Measurements from ENCODE around the gene SPTBN5.
"Not testable (repeated sequence)": the region's sequence is repeated elsewhere in the genome, so short reads cannot be mapped to it uniquely, and the experiment has no call there.

Gene SPTBN5

DNA sequence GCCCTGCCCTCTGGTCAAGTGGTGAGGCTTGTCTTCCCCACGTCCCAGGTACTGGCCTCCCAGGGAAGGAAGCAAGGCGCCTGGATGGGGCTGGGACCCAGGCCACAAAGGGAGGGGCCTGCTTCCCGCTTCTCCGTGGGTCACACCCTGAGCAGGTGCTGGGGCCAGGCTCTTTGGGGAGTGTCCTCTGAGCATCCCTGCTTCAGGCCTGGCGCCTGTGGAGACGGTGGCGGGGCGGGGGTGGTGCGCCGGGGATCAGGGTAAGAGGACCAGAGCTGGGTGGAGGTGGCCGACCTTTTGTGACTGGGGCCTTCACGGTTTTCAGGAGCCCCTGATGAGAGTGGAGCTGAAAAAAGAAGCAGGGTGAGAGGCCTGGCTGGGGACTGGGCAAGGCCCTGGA, 51.6 kb downstream of the SPTBN5 start:
- no peak for FAIRE-seq

DNA sequence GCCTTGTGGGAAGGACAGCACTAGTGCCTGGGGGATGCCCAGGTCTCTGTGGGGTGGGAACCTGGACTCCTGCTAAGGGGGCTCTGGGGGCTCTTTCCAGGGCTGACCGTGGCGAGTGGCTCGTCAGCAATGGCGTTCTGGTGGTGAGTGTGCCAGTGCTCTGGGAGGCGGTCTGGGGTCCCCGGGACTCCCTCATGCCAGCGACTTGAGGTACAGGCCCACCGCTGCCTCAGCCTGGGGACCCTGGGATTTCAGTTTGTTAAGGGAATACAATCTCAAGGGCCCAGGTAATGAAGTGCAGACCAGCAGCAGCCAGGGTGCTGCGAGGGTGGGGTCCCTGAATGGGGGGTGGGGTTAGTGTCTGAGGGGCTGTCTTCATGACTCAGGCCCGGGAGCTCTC, 52.7 kb downstream of the SPTBN5 start:
- FAIRE-seq = no peak

DNA sequence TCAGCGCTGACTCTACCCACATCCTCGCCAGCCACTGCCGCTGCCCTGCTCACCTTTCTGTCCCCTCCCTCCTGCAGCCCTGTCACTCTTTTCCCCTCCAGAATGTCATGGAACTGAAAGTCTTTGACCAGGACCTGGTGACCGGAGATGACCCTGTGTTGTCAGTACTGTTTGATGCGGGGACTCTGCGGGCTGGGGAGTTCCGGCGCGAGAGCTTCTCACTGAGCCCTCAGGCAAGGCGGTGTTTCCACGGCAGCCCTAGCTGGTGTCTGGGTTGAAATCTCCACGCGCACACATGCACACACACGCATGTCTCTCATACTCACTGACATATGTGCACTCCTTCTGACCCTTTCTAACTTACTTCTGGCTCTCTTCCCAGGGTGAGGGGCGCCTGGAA, 53.2 kb downstream of the SPTBN5 start:
- FAIRE-seq = no peak

DNA sequence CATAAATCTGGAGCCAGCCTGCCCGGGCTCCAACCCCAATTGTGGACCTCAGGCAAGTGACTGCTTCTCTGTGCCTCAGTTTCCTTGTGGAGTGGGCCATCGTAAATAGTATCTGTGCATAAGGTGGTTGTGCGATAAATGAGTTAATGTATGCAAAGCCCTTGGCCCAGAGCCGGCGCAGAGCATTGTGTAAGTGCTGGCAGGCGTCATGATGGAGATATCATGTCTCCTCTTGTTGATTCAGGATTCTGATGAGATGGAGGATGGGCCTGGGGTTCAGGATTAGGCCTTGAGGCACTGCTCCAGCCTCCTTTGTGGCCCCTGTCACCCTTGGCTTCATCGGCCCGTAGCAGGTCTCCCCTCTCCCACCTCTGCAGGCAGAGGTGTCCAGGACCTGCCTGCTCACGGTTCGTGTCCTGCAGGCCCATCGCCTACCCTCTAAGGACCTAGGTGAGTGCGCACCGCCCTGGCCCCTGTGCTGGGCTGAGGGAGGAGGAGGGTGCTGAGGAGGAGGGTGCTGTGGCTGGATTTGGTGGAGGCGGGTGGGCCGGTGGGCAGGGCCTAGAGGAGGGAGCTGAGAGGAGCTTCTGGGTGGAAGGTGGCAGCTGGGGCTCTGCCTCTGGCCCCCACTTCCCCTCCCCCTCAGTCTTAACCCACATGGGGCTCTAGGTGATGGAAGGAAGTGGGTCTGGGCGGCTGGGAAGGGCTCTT, 53.9 kb downstream of the SPTBN5 start:
- FAIRE-seq = no peak

DNA sequence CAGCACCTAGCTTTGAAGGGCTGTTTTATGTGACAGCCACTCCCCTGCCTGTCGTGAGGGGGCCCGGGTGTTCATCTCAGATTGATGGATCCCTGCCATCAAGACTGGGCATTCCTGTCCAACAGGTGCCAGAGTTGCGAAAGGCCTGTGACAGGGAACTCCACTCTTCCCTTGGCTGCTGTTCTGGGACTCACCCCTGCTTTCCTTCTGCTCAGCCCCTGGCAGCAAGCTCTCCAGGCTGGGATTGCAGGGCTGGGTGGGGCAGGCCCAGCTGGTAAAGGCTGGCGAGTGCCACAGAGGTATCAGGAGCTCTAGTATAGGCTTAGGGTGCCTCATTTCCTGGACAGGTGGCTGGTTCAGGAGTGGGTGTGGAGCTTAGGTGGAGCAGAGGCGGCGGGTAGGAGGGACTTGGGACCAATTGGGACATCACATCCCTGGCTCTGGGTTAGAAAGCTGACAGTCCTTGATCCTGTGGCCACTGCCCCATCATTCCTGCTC, 55.4 kb downstream of the SPTBN5 start, which contains the start of gene PLA2G4B:
PLA2G4B (plus strand) TSS at position 448 of the 498 bp plus-strand sequence. CDS start 67 bp downstream, outside the sequence.
- no peak for FAIRE-seq

DNA sequence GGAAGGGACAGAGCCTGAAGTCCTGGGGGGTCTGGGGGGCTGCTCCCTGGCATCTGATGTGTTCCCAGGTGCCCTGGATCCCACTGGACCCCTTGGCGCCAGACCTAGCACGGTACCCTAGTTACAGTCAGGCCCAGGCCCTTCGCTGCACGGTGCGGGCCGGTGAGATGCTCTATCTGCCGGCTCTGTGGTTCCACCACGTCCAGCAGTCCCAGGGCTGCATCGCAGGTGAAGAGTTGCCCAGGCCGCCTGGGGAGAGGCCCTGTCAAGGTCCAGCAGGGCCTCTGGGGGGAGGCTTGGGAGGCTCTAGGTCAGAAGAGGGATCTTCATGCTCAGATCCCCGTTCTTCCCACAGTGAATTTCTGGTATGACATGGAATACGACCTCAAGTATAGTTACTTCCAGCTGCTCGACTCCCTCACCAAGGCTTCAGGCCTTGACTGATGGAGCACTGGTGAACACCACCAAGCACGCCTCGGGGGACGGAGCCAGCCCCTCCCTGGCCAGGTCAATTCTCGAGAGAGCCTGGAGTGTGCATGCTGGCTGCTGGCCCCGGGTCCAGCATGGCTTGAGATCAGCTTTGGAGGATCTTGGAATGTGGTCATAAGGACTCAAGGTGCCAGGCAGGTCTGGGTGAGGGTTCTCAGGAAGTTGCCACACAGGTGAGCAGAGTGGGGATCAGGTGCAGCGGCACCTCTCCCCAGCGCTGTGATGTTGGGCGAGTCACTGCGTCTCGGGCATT, 57.0 kb downstream of the SPTBN5 start:
- FAIRE-seq = no peak

DNA sequence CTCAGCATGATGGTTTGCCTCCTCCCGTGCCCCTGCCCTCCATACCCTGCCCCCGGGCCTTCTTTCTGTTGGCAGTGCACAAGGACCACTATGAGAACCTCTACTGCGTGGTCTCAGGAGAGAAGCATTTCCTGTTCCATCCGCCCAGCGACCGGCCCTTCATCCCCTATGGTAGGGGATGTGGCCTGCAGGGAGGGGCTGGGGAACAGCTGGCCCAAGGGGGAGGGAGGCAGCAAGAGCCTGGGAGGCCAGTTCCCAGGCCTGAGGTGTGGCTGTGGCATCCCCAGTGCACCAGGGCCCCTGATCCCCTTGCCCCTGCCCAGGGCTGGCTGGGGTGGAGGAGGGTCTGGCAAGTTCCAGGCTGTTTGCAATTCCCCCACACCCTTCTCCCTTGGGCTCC, 57.8 kb downstream of the SPTBN5 start:
- FAIRE-seq = no peak

DNA sequence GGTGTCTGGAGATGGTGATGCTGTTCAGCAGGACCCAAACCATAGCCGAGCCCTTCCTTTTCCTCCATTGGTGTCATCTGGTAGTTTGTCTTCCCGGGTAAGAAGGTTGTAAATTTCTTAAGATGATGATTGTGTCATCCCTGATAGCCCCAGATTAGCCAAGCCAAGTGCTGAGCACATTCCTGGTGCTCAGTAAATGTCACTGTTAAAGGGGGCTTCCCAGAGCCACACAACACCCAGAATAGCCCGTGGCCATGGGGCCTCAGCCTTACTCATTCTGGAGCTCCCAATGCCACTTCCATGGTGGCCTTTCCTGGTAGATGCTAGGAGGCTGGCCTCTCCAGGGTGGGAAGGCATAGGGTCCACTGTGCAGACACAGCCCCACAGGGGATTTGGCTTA, 59.8 kb downstream of the SPTBN5 start:
- no peak for FAIRE-seq

DNA sequence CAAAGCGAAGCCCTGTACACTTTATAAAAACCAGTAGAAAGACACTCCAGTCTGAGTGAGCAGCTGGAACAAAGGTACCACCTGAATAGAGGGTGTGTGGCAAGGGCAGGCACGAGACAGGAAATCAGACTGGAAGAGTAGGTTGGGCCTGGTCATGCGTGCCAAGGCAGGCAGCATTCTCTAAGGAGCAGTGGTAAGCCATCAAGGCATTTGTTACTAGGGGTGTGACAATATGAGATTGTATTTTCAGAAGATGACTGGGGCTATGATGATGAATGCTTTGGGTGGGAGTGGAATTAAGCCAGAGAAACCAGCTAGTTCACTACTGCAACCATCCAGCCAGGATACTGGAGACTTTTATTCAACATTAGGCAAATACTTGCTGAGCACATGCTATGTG, 61.0 kb downstream of the SPTBN5 start:
- FAIRE-seq = no peak

DNA sequence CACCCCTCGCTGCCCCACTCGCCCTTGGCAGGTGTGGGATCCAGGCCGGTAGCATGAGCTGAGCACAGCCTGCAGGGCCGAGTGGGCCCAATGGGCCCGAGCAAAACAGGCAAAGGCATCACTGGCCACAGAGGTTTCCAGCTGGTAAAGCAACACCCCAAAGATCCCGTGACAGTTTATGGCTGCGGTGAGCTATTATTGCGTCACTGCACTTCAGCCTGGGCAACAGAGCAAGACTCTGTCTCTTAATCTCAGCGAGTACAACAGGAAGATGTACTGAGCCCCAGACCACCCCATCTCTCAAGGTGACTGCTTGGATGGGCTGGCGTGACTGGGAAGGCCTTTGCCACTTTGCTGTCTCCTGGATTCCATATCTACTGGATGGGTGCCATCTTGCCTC, 61.6 kb downstream of the SPTBN5 start:
- no peak for FAIRE-seq

DNA sequence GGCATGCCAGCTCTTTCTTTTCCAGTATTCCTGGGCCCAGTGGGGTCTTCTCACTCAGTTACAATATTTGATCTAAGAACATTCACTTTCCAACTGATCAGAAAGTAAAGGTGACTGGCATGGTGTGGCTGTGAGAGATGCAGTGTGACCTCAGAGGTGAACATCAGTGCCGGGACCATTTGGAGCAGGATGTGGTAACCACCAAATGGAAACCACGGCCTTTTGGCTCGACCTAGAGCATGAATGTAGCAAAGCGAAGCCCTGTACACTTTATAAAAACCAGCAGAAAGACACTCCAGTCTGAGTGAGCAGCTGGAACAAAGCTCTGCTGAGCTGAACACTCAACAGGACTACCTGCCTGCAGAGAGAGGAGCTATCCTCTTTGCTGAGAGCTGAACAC, 62.6 kb downstream of the SPTBN5 start:
- FAIRE-seq = not testable (repeated sequence)

DNA sequence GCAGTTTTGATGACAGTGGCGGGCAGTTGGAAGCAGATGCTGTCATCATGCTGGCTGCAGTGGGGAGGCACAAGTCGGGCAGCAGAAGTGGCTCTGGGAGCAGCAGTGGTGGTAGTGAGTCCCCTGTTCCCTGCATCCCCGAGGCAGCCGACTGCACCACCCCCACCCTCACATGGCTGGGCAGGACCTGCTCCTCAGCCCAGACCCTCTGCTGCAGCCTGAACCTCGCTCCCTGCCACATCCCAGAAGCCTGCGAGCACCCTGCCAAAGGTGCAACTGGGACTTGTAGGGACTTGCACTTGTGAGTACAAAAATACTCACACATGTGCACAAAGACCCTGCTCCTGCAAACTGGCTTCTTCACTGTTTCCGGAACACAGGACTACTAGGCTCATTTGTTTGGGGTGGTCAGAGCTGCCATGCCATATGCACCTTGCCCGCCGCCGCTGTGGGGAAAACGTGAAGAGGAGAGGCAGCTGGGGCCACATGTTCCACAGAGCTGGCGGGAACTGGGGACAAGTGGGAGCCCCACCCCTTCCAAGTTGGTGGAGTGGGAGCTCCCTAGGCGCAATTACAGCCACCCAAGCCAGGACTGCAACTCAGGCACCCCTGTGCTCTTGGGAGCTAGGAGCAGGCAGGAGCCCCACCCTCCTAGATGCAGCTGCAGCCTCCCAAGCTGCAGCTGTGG, 63.8 kb downstream of the SPTBN5 start:
- FAIRE-seq = no peak

DNA sequence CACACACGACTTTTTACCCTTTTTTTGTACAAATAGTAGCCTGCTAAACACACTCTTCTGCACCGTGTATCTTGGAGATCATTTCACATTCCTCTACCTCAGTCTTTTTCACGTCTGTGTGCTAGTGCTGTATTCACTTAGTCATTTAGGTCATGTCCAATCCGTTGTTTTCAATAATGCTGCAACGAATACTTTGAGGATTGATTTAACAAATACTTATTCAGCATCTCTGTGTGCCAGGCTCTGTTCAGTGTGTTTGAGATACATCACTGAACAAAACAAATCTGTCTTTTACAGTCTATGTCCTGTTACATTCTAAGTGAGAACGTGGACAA, 65.1 kb downstream of the SPTBN5 start:
- no peak for FAIRE-seq

DNA sequence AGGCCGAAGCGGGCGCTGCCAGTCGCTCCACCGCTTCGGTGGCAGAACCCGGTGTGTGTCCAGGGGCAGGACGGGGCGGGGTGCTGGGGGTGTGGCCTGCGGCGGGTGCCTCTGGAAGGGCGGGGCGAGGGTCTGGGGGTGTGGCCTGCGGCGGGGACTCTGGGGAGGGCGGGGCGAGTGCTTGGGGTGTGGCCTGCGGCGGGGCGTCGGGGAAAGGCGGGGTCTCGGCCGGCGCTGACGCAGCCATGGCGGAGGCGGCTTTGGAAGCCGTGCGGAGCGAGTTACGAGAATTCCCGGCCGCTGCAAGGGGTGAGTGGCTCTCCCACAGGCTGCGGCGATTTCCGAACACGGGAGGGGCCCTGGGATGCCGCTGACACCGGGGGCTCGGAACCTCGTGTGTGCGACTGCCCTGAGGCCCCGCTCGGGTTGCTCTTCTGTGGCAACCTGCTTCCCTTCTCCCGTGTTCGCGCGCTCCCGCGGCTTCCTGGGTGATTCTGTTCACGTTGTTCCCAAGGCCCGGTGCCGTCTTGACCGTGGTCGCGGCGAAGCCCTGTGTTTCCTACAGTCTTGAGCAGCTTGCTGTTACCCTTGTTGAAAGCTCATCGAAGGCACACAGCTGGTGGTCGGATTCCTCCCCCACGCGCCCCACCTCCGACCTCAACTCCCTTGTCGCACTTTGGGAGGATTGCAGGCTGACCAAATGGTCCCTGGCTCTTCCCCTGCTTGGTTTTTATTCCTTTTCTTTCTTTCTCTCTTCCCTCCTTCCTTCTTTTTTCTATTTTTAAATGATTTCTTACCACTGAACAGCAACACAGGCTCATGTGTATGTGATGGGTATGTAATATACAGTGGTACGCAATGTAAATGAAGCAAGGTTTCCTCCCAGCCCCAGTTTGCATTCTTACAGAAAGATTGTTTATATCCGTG, 65.7 kb downstream of the SPTBN5 start, which contains the start of gene JMJD7:
JMJD7 (plus strand) TSS at position 213 of the 927 bp plus-strand sequence; CDS start at position 246, 33 bp downstream.
- FAIRE-seq = no peak

DNA sequence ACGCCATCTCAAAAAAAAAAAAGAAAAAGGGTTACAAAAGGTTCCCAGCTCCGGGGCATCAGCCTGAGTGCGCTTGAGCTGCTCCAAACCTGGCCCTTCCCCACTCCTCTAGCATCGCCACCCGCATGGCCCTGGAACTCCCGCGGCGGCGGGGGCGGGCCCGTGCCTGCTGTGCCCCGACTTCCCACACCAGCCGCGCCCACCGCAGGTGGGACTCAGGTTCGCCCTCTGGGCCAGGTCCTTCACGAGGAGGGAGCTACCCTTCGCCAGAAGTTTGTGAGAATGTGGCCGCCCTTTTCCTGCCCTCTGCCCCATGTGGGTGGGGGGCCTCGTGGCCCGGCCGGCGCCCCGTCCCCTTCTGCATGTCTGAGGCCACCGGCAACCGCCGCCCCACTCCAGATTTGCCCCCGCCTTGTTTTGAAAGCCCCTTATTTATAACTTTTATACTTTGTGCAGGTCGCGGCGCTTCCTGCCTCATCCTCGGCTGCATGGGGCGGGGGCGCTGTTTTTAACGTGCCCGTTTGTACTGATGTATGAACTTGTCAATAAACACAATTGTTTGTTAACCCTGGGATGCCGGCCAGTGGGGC, 66.5 kb downstream of the SPTBN5 start:
- FAIRE-seq = no peak

DNA sequence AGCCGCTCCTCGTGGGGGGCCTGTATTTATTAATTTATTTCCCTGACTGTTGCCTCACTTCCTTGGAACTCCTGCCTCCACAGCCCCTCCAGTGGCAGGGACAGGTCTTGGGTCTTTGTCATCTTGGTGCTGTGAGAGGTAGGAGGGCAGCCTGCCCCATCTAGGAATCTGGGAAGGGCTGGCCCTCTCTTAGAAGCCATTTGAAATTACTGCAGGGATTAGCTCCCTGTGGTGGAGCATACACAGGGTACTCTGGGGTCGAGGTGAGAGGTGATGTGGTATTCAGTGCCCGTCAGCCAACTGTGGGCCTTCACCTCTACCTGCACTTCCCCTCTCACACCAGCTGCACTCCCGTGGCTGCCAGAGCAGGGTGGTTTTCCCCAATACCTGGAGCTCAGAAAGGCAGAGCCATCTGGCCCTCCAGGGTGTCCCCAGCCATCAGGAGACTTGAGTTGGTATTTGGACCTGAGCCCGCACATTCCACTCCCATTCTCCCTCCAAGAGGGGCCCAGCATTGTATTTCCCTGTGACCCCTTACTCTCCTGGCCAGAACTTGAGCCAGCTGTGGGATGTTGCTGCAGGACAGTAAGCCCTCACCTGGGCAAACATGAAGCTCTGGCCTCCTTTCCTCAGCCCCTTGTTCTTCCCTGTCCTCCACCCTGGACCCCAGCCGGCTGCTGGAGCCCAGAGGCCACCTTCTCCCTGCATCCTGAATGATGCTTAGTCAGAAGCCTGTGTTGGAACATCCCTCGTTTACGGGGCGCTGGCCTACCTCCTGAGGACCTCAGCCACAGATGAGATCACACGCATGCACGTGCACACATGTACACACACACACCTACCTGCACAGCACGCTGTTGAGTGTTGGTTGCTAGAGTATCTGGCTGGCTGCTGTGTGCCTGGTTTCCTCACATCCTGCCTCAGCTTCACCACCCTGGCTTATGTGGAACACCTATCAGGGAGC, 68.0 kb downstream of the SPTBN5 start:
- FAIRE-seq = no peak

DNA sequence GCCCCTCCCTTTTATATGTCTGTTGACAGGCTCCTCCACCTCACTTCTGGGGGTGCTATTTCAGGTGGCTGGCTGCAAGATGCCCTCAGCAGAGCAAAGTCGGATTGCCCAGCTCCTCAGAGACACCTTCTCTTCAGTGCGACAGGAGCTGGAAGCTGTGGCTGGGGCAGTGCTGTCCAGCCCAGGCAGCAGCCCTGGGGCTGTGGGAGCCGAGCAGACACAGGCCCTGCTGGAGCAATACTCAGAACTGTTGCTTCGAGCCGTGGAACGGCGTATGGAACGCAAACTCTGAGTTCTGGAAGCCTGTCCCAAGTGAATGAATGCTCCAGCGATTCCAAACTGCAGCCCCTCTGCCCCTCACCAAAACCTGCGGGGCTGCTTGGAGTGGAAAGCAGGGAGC, 68.7 kb downstream of the SPTBN5 start:
- FAIRE-seq = no peak

DNA sequence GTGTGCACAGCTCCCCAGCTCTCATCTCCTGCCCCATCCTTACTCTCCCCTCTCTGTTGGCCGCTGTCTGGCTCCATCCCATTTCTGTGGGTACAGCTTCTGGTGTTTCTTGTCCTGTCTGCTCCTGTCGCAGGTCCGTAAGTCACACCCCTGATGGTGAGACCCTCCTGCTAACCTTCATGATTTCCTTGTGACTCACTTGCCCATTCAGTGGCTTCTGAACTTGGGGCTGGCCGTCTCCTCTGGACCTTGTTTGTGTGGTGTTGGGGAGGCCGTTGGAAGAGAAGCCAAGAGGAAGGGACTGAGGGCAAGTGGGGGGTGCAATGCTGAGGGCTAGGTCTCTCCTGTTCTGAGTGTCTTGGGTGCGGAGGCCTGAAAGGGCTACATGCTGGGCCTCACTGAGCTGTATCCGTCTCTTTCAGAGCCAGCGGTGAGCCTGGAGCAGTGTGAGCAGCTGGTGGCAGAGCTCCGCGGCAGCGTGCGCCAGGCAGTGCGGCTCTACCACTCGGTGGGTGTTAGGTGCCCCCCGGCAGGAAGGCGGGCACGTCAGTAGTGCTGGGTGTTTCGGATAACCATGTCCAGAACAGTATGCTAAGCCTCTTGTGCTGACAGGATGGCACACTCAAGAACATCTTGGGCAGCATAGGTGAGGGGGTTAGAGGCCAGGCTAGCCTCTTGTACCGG, 69.6 kb downstream of the SPTBN5 start:
- FAIRE-seq = no peak

DNA sequence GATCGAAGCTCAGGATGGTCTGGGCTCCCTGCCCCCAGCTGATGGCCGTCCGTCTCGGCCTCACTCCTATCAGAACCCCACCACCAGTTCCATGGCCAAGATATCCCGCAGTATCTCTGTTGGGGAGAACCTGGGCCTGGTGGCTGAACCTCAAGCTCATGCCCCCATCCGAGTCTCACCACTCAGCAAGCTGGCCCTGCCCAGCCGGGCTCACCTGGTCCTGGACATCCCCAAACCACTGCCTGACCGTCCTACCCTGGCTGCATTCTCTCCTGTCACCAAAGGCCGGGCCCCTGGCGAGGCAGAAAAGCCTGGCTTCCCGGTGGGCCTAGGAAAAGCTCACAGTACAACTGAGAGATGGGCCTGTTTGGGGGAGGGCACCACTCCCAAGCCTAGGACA, 70.4 kb downstream of the SPTBN5 start:
- FAIRE-seq = no peak

DNA sequence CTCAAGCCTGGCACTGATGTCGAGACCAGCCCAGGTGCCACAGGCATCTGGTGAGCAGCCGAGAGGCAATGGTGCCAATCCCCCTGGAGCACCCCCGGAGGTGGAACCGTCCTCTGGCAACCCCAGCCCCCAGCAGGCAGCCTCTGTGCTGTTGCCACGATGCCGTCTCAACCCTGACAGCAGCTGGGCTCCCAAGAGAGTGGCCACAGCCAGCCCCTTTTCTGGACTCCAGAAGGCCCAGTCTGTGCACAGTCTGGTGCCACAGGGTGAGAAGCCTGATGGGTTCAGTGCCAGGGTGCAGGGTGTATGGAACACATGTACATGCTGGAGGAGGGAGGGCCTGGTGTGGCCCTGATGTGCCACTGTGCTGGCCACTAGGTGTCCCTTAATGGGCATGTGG, 70.9 kb downstream of the SPTBN5 start:
- FAIRE-seq = no peak
